ENCODE data around the gene NELFB. TPM values are rescaled to one million over a fixed set of nuclear protein-coding genes. Genes with fewer than 3 reads are reported as not detected.
"Not testable (repeated sequence)": the region's sequence is repeated elsewhere in the genome, so short reads cannot be mapped to it uniquely, and the experiment has no call there.

Gene NELFB
- total RNA-seq, 4 donors from 2014 or later, result 26.1 to 41.4 (median 35.2) TPM

DNA sequence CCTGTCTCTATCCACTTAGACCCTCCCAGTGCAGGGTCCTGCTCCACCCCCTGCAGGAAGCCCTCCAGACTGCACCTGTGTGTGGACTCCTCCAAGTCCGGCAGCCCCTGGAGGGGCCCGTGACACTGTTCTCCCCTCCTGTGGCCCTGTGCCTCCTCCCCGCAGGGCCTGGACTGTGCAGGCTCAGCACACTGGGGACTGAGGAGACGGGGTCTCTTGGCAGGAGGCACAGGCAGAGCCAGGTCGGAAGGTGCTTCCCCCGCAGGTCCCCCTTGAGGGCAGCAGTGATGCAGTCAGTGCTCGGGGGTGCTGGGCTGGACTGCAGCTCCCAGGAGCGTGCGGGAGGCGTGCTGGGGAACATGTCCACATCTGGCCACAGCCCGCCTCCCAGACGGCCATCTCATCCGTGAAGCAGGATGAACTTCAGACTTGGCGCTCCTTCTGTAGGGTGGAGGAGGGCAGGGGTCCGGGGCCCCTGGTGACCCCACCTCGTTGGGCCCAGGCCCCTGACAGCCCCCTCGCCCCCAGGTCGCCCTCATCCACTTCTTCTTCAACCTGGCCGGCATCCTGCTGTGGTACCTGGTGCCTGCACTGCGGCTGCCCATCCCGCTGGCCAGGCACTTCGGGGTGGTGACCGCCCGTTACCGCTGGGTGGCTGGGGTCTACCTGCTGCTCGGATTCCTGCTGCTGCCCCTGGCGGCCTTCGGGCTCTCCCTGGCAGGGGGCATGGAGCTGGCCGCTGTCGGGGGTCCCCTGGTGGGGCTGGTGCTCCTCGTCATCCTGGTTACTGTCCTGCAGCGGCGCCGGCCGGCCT is 19.5 kb upstream of the NELFB start:
- no peak for DNase-seq
- peak overlapping the region in 3 of 4 donors; percentile 7 to 40 (median 7) for H3K4me3 ChIP-seq
- WGBS, 2 donors, result 67 to 80% methylated on average over 1 to 3 of the region's 35 CpGs
- TF ChIP-seq POLR2A (IDR thresholded peaks at IDR 0.05) (no peak), CTCF (IDR thresholded peaks at IDR 0.05) (no peak)
- no peaks in the 10 kb centered on the region for H3K9me3 ChIP-seq
- no peak overlapping the region for H3K27ac ChIP-seq
- peaks cover 16 to 53% (median 23%) of the 10 kb centered on the region in 3 donors for H3K4me1 ChIP-seq
- intact Hi-C loops (cut with DNase I), result loop anchor here (10.0 kb wide), 1 partner anchor 51 kb away; the partner anchor contains the start of genes ANAPC2 and SSNA1
- peaks cover 0 to 57% (median 0%) of the 10 kb centered on the region in 4 donors for H3K27me3 ChIP-seq
- no peaks in the 10 kb centered on the region for H3K36me3 ChIP-seq

DNA sequence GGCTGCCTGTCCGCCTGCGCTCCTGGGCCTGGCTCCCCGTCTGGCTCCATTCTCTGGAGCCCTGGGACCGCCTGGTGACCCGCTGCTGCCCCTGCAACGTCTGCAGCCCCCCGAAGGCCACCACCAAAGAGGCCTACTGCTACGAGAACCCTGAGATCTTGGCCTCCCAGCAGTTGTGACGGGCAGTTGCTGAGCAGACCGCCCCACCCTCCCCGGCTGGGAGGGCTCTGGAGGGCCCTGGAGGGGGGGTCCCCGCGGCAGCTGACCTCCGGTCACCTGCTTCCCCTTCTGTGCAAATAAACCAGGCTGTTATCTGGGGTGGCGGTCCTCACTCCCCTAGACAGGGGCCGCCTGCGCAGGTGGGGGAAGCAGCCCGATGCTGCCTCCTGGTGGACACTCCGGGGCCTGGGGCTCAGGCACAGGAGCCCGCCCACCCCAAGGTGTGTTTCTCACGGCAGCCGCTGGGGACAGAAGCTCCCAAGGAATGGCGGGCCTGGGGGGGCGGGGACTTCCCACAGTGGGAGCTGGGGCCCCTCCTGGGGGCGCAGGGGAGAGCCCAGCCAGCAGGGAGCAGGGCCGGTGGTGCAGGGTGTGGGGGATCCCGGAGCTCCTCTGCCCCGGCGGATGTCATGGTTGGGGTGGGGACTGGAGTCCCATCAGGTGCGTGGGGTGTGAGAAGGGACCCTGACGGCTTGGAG is 18.7 kb upstream of the NELFB start:
- intact Hi-C loops (cut with DNase I), result loop anchor here (10.0 kb wide), 1 partner anchor 52 kb away; the partner anchor contains the start of genes ANAPC2 and SSNA1
- WGBS, 2 donors, result 0% methylated on average over 4 of the region's 31 CpGs; no CpG with 5 or more reads in 1 of the 2 donors
- Histone ChIP-seq H3K36me3 (no peaks in the 10 kb centered on the region), H3K4me1 (peaks cover 16 to 53% (median 23%) of the 10 kb centered on the region in 3 donors), H3K27me3 (peaks cover 0 to 49% (median 0%) of the 10 kb centered on the region in 4 donors), H3K27ac (peak overlapping the region in 1 of 4 donors; percentile 39), H3K9me3 (no peaks in the 10 kb centered on the region), H3K4me3 (peak overlapping the region in 3 of 4 donors; percentile 7 to 40 (median 7))
- TF ChIP-seq POLR2A (IDR thresholded peaks at IDR 0.05) (no peak), CTCF (IDR thresholded peaks at IDR 0.05) (peak; percentile 99 to 100 (median 100))
- no peak for DNase-seq

DNA sequence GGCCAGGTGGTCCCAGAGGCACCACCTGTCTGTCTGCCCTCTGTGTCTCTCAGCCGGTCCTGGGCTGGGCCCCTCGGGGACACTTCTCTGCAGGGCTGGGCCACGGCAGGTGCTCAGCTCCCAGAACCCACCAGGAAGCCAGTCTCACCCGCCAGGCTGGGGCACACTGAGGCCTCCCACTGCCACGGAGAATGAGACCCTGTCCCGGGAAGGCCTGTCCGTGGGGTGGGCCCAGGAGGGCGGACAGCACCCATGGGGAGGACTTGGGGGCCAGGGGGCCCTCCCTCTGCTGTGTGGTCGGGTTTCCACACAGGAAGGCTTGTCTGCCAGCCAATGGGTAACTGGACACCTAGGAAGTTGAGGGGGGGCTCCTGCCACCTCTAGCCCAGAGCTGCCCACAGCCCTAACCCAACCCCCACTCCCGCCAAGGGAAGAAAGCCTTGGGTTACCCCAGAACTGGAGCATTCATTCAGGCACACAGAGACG is 18.1 kb upstream of the NELFB start:
- no peak for DNase-seq
- peaks cover 0 to 4% (median 3%) of the 10 kb centered on the region in 3 donors for H3K36me3 ChIP-seq
- H3K27ac ChIP-seq, result peak overlapping the region in 1 of 4 donors; percentile 39
- TF ChIP-seq POLR2A (IDR thresholded peaks at IDR 0.05) (no peak), CTCF (IDR thresholded peaks at IDR 0.05) (no peak)
- H3K27me3 ChIP-seq, result peaks cover 0 to 43% (median 0%) of the 10 kb centered on the region in 4 donors
- H3K9me3 ChIP-seq, result no peaks in the 10 kb centered on the region
- peaks cover 20 to 57% (median 23%) of the 10 kb centered on the region in 3 donors for H3K4me1 ChIP-seq
- intact Hi-C loops (cut with DNase I), result loop anchor here (10.0 kb wide), 1 partner anchor 52 kb away; the partner anchor contains the start of genes ANAPC2 and SSNA1
- peak overlapping the region in 3 of 4 donors; percentile 7 to 40 (median 7) for H3K4me3 ChIP-seq
- WGBS, 2 donors, result 63% methylated on average over 2 of the region's 11 CpGs; no CpG with 5 or more reads in 1 of the 2 donors

DNA sequence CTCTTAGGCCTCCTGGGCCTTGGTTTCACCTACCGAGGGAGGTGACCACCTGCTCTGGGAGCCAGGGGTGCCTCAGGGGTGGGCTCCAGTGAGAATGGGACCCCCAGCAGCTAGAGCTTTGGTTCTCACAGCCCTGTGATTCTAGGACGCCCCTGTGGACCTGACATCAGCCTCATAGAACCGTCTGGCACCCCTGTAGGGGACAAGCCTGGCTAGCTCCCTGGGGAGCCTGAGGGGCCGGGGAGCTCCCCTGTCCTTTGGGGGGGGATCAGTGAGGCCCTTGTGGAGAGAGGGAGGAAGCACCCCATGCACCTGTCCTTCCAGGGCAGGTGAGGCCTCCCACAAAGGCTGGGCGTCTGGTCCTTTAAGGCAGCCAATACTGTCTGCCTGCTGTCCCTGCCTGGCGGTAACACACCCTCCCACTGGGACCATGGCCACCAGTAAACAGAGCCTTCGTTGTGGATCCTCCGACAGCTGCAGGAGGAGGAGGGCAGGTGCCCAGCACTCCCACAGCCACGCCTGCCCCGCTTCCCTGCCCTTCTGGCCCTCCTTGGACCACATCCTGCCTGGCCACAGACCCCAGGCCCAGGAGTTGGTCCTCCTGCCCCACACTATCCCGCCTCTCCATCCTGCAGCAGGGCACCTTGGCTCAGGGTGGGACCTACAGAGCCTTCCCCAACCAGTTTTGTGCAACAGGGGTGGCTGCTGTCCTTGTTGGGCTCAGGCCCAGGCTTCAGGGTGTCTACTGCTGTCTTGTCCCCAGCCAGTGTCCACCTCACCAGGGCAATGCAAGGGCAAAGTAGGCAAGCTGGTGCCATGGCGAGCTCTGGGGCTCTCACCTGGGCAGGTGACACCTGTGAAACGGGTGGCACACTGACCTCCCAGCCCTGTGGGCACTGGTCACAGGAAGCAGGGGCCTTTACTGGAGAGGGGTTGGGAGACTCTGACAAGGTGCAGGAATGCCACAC is 17.1 kb upstream of the NELFB start:
- peaks cover 5 to 15% (median 13%) of the 10 kb centered on the region in 3 donors for H3K36me3 ChIP-seq
- no peak overlapping the region for H3K4me3 ChIP-seq
- intact Hi-C loops (cut with DNase I), result loop anchor here (10.0 kb wide), 1 partner anchor 53 kb away; the partner anchor contains the start of genes ANAPC2 and SSNA1
- peak overlapping the region in 1 of 4 donors; percentile 16 for H3K27ac ChIP-seq
- WGBS, 2 donors, result 58 to 84% methylated on average over 6 to 9 of the region's 13 CpGs
- no peaks in the 10 kb centered on the region for H3K9me3 ChIP-seq
- H3K27me3 ChIP-seq, result peaks cover 0 to 32% (median 0%) of the 10 kb centered on the region in 4 donors
- DNase-seq, result no peak
- H3K4me1 ChIP-seq, result peaks cover 29 to 68% (median 34%) of the 10 kb centered on the region in 3 donors
- no peak for TF ChIP-seq POLR2A (IDR thresholded peaks at IDR 0.05)
- TF ChIP-seq CTCF (IDR thresholded peaks at IDR 0.05), result no peak

- peaks cover 0 to 16% (median 0%) of the 10 kb centered on the region in 4 donors for H3K27me3 ChIP-seq
- not testable (repeated sequence) for DNase-seq, H3K9me3 ChIP-seq
- peaks cover 6 to 21% (median 21%) of the 10 kb centered on the region in 3 donors for H3K36me3 ChIP-seq
- H3K4me1 ChIP-seq, result peaks cover 43 to 84% (median 43%) of the 10 kb centered on the region in 3 donors
- H3K4me3 ChIP-seq, result peak overlapping the region; percentile 60 to 97 (median 83)
- WGBS, 2 donors, result 37 to 59% methylated on average over 21 of the region's 27 CpGs
- intact Hi-C loops (cut with DNase I), result loop anchor here (10.0 kb wide), 1 partner anchor 55 kb away; the partner anchor contains the start of genes ANAPC2 and SSNA1
- peak overlapping the region; percentile 94 to 100 (median 95) for H3K27ac ChIP-seq
These were observed 15.5 kb upstream of the NELFB start for GRCh38 chr9:137239541-137240200.
